Neuronal stem cell (in vitro differentiated cells): ENCODE data around the gene CEPT1.

Source experiments
- DNase-seq: peaks from one replicate; pipeline ENCODE4 v3.0.0-alpha.2; 2013; ENCODE audit warnings: low spot score
- H2AFZ ChIP-seq: one replicate; pipeline ENCODE4 v1.6.1; 2013; ENCODE audit warnings: mild to moderate bottlenecking, low read length, inconsistent platforms
- H2AK5ac ChIP-seq: 2 replicates; pipeline ENCODE4 v1.6.1; 2013; ENCODE audit warnings: low read depth, mild to moderate bottlenecking, inconsistent platforms, low read length, moderate library complexity, mixed read lengths
- H2BK120ac ChIP-seq: 2 replicates; pipeline ENCODE4 v1.6.1; 2013; ENCODE audit warnings: low read depth, mild to moderate bottlenecking, inconsistent platforms, low read length, moderate library complexity, mixed read lengths
- H2BK12ac ChIP-seq: one replicate; pipeline ENCODE4 v1.6.1; 2013; ENCODE audit warnings: low read length, inconsistent platforms
- H2BK15ac ChIP-seq: 2 replicates; pipeline ENCODE4 v1.6.1; 2013; ENCODE audit warnings: mild to moderate bottlenecking, low read length, inconsistent platforms, mixed read lengths
- H2BK5ac ChIP-seq: one replicate; pipeline ENCODE4 v1.6.1; 2013; ENCODE audit warnings: inconsistent platforms, mild to moderate bottlenecking, low read length, moderate library complexity
- H3K14ac ChIP-seq: one replicate; pipeline ENCODE4 v1.6.1; 2013; ENCODE audit warnings: low read length, inconsistent platforms
- H3K18ac ChIP-seq: 2 replicates; pipeline ENCODE4 v1.6.1; 2013; ENCODE audit warnings: low read length, inconsistent platforms
- H3K23ac ChIP-seq: 2 replicates; pipeline ENCODE4 v1.6.1; 2013; ENCODE audit warnings: low read depth, mild to moderate bottlenecking, mixed read lengths, low read length, inconsistent platforms; ENCODE audit not compliant: poor library complexity
- H3K27ac ChIP-seq: replicated peaks from 3 replicates; pipeline ENCODE4 v1.5.1; 2013; ENCODE audit warnings: low read length, inconsistent platforms
- H3K27me3 ChIP-seq, 3 experiments: 2 replicates each; pipeline ENCODE4 v1.6.1; 2013; ENCODE audit warnings: low read length in 3 of 3, mild to moderate bottlenecking in 2 of 3, inconsistent platforms in 1 of 3, low read depth in 1 of 3, mixed read lengths in 1 of 3, moderate library complexity in 1 of 3; ENCODE audit not compliant: control insufficient read depth in 3 of 3, insufficient read depth in 3 of 3
- H3K36me3 ChIP-seq, 2 donors: replicated peaks in 1 of 2; 2 replicates each; pipeline ENCODE4 v1.6.1; 2013; ENCODE audit warnings: low read length in 2 of 2; ENCODE audit not compliant: control insufficient read depth in 2 of 2, insufficient read depth in 2 of 2
- H3K4ac ChIP-seq: 2 replicates; pipeline ENCODE4 v1.6.1; 2013; ENCODE audit warnings: inconsistent platforms, mild to moderate bottlenecking, low read length, moderate library complexity
- H3K4me1 ChIP-seq, 2 donors: 1 replicate in 1 of 2; 2 replicates in 1 of 2; pipeline ENCODE4 v1.6.1; 2013; ENCODE audit warnings: low read length in 2 of 2, low read depth in 1 of 2; ENCODE audit not compliant: control insufficient read depth in 2 of 2, insufficient read depth in 1 of 2
- H3K4me2 ChIP-seq: one replicate; pipeline ENCODE4 v1.6.1; 2013; ENCODE audit warnings: mild to moderate bottlenecking, low read length, inconsistent platforms; ENCODE audit not compliant: insufficient read depth, poor library complexity, severe bottlenecking
- H3K4me3 ChIP-seq, 2 donors: 2 replicates each; pipeline ENCODE4 v1.5.1; 2013; ENCODE audit warnings: low read length in 2 of 2, mild to moderate bottlenecking in 2 of 2, inconsistent platforms in 1 of 2, moderate library complexity in 1 of 2
- H3K79me1 ChIP-seq: one replicate; pipeline ENCODE4 v1.6.1; 2013; ENCODE audit warnings: low read depth, mild to moderate bottlenecking, inconsistent platforms, low read length, moderate library complexity
- H3K9ac ChIP-seq: one replicate; pipeline ENCODE4 v1.6.1; 2013; ENCODE audit warnings: mild to moderate bottlenecking, low read depth, low read length, inconsistent platforms; ENCODE audit not compliant: poor library complexity
- H3K9me3 ChIP-seq, 2 donors: replicated peaks in 1 of 2; 2 replicates each; pipeline versions ENCODE3 to v1.6.1; 2013; ENCODE audit warnings: low read length in 2 of 2, mild to moderate bottlenecking in 2 of 2, inconsistent platforms in 1 of 2, low read depth in 1 of 2, mixed read lengths in 1 of 2, moderate library complexity in 1 of 2; ENCODE audit not compliant: control insufficient read depth in 2 of 2, insufficient read depth in 1 of 2
- H4K8ac ChIP-seq: one replicate; pipeline ENCODE4 v1.6.1; 2013; ENCODE audit warnings: low read depth, mild to moderate bottlenecking, inconsistent platforms, low read length, moderate library complexity
- H4K91ac ChIP-seq: one replicate; pipeline ENCODE4 v1.6.1; 2013; ENCODE audit warnings: low read length, low read depth, mild to moderate bottlenecking, inconsistent platforms; ENCODE audit not compliant: poor library complexity
- WGBS, 2 donors: extraction: QIAGEN DNeasy Blood & Tissue Kit; methylation state at CpG; one replicate each; pipeline ENCODE4 v1.1.7; 2013; ENCODE audit warnings: missing lambda C conversion rate in 2 of 2, mixed read lengths in 1 of 2; ENCODE audit not compliant: insufficient read length in 2 of 2, insufficient replicate concordance in 1 of 2; ENCODE audit errors: extremely low coverage in 2 of 2; 5-methylcytosine and 5-hydroxymethylcytosine counted together

CEPT1 gene

DNA sequence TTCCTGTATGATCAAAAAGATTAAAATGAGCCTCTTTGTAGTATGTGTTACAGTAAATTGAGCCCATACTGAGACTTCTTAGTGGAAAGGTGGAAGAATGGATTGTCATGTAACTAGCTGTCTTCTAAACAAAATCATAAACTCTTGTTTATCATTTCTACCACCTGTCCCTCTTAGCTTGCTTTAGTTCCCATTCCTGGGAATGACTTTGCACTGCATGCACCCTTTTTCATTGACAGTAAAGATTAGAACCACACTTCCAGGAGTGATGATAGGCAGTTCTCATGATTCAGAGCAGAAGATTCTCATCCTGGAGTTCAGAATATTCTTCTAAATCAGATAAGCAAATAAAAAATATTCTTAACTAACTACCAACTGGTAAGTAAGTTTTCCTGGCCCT, 32.4 kb downstream of the CEPT1 start:
- Histone ChIP-seq H3K27me3 (no peaks in the 10 kb centered on the region), H3K18ac (no peak overlapping the region), H3K27ac (no peak overlapping the region), H3K14ac (no peak overlapping the region), H3K4me3 (no peak overlapping the region), H4K8ac (no peak overlapping the region), H2BK15ac (no peak overlapping the region), H3K23ac (no peak overlapping the region), H2BK5ac (no peak overlapping the region), H3K4me1 (no peaks in the 10 kb centered on the region), H3K9ac (no peak overlapping the region), H3K4me2 (no peak overlapping the region), H3K4ac (no peak overlapping the region), H3K36me3 (peaks cover 0 to 78% of the 10 kb centered on the region in 2 donors), H3K9me3 (peaks cover 0 to 2% of the 10 kb centered on the region in 2 donors), H3K79me1 (no peaks in the 10 kb centered on the region), H4K91ac (no peak overlapping the region), H2AK5ac (no peak overlapping the region), H2AFZ (no peak overlapping the region), H2BK120ac (no peak overlapping the region), H2BK12ac (no peak overlapping the region)
- DNase-seq = no peak

DNA sequence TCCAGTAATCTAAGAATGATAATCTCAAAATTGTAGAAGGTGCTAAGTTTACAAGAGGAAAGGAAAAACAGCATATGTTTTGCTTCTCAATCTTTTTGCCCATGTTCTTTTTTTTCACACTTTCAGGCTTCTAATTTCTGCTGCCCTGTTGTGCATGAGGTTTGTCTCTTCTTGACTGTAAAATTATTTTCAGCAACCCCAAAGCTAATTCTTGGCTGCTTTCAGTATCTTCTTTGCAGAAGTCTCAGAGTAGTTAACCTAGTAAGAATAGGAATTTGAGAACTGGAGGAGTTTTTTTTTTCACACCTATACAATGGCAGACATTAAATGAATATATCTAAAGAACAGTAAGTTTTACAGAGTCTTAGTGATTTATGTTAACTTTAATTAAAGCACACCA, 34.0 kb downstream of the CEPT1 start:
- H4K91ac ChIP-seq = no peak overlapping the region
- H4K8ac ChIP-seq = no peak overlapping the region
- H2AK5ac ChIP-seq = no peak overlapping the region
- no peaks in the 10 kb centered on the region for H3K27me3 ChIP-seq
- no peak overlapping the region for H3K4me2 ChIP-seq
- H2BK12ac ChIP-seq = no peak overlapping the region
- H2BK120ac ChIP-seq = no peak overlapping the region
- no peak overlapping the region for H3K14ac ChIP-seq
- H2AFZ ChIP-seq = no peak overlapping the region
- H3K23ac ChIP-seq = no peak overlapping the region
- H3K9ac ChIP-seq = no peak overlapping the region
- H3K4ac ChIP-seq = no peak overlapping the region
- H3K9me3 ChIP-seq = no peaks in the 10 kb centered on the region
- H2BK5ac ChIP-seq = no peak overlapping the region
- H2BK15ac ChIP-seq = no peak overlapping the region
- no peak overlapping the region for H3K4me3 ChIP-seq
- no peak overlapping the region for H3K18ac ChIP-seq
- H3K4me1 ChIP-seq = no peaks in the 10 kb centered on the region
- H3K36me3 ChIP-seq = peaks cover 0 to 75% of the 10 kb centered on the region in 2 donors
- no peaks in the 10 kb centered on the region for H3K79me1 ChIP-seq
- no peak overlapping the region for H3K27ac ChIP-seq
- DNase-seq = no peak

DNA sequence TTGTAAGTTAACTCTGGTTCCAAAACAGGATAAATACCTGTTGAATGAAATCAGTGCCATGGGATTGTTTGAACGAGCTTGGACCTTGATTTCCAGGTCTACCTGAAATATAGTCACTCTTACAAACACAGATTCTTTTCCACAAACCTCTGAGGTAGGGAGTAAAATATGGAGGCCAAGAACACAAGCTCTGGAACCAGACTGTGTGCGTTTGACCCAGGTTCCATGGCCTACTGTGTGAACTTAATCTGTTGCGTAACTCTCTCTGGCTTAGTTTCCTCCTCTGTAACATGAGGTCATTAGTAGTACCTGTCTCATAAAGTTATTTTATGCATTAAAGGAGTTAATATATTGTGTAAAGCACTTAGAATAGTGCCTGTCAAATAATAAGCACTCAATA, 35.3 kb downstream of the CEPT1 start:
- H3K4ac ChIP-seq = no peak overlapping the region
- no peaks in the 10 kb centered on the region for H3K27me3 ChIP-seq
- H3K4me3 ChIP-seq = no peak overlapping the region
- H2AK5ac ChIP-seq = no peak overlapping the region
- no peak overlapping the region for H3K18ac ChIP-seq
- no CpG with 5 or more reads among the region's 3 CpGs for WGBS, 2 donors
- H4K8ac ChIP-seq = no peak overlapping the region
- no peak overlapping the region for H3K14ac ChIP-seq
- no peak overlapping the region for H2AFZ ChIP-seq
- no peaks in the 10 kb centered on the region for H3K79me1 ChIP-seq
- H3K23ac ChIP-seq = no peak overlapping the region
- H3K4me1 ChIP-seq = no peaks in the 10 kb centered on the region
- DNase-seq = no peak
- no peak overlapping the region for H2BK12ac ChIP-seq
- no peak overlapping the region for H2BK15ac ChIP-seq
- no peak overlapping the region for H3K9ac ChIP-seq
- H2BK5ac ChIP-seq = no peak overlapping the region
- no peak overlapping the region for H3K27ac ChIP-seq
- H2BK120ac ChIP-seq = no peak overlapping the region
- no peaks in the 10 kb centered on the region for H3K9me3 ChIP-seq
- peaks cover 0 to 64% of the 10 kb centered on the region in 2 donors for H3K36me3 ChIP-seq
- no peak overlapping the region for H3K4me2 ChIP-seq
- H4K91ac ChIP-seq = no peak overlapping the region

DNA sequence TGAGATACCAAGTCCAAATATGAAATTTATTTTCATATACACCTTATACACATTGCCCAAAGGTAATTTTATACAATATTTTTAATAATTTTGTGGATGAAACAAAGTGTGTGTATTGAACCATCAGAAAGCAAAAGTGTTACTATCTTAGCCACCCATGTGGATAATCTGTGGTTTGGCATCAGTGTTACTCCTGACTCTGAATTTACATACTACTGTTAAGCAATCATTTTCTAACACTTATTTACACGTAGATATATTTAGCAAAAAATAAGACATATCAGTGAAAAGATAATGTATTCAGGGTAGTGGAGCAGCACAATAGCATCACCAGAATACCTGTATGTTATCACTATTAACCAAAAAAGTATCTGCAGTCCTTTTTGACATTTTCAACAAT, 36.7 kb downstream of the CEPT1 start:
- no peak overlapping the region for H3K4ac ChIP-seq
- H2BK12ac ChIP-seq = no peak overlapping the region
- no peak for DNase-seq
- no peak overlapping the region for H3K9ac ChIP-seq
- no CpG with 5 or more reads among the region's 1 CpG for WGBS, 2 donors
- H3K27ac ChIP-seq = no peak overlapping the region
- no peak overlapping the region for H3K18ac ChIP-seq
- H3K4me3 ChIP-seq = no peak overlapping the region
- H2AFZ ChIP-seq = no peak overlapping the region
- H2BK120ac ChIP-seq = no peak overlapping the region
- H4K91ac ChIP-seq = no peak overlapping the region
- H3K23ac ChIP-seq = no peak overlapping the region
- no peak overlapping the region for H2BK15ac ChIP-seq
- no peaks in the 10 kb centered on the region for H3K79me1 ChIP-seq
- peaks cover 0 to 62% of the 10 kb centered on the region in 2 donors for H3K36me3 ChIP-seq
- H2AK5ac ChIP-seq = no peak overlapping the region
- H4K8ac ChIP-seq = no peak overlapping the region
- H2BK5ac ChIP-seq = no peak overlapping the region
- H3K4me1 ChIP-seq = no peaks in the 10 kb centered on the region
- H3K27me3 ChIP-seq = no peaks in the 10 kb centered on the region
- no peak overlapping the region for H3K14ac ChIP-seq
- H3K4me2 ChIP-seq = no peak overlapping the region
- H3K9me3 ChIP-seq = no peaks in the 10 kb centered on the region
